Osteocyte (in vitro differentiated cells): ENCODE data around the gene ADAMTS7. TPM values are rescaled to one million over a fixed set of nuclear protein-coding genes. Genes with fewer than 3 reads are reported as not detected.
"Not testable (repeated sequence)": the region's sequence is repeated elsewhere in the genome, so short reads cannot be mapped to it uniquely, and the experiment has no call there.

Experiments used
- DNase-seq: peaks from one replicate; pipeline ENCODE4 v3.0.0; 2021; ENCODE audit warnings: mixed read lengths; ENCODE audit not compliant: unreplicated experiment; ENCODE audit errors: extremely low spot score
- H3K27ac Mint-ChIP-seq: one replicate; pipeline ENCODE4 v1.8.0; 2021; ENCODE audit warnings: mild to moderate bottlenecking, mixed read lengths; ENCODE audit not compliant: unreplicated experiment
- H3K27me3 Mint-ChIP-seq: one replicate; pipeline ENCODE4 v1.8.0; 2021; ENCODE audit warnings: mixed read lengths; ENCODE audit not compliant: unreplicated experiment
- H3K36me3 Mint-ChIP-seq: one replicate; pipeline ENCODE4 v1.8.0; 2021; ENCODE audit warnings: mixed read lengths; ENCODE audit not compliant: unreplicated experiment
- H3K4me1 Mint-ChIP-seq: one replicate; pipeline ENCODE4 v1.8.0; 2021; ENCODE audit warnings: mixed read lengths; ENCODE audit not compliant: unreplicated experiment
- H3K4me3 Mint-ChIP-seq: one replicate; pipeline ENCODE4 v1.8.0; 2021; ENCODE audit warnings: mild to moderate bottlenecking, moderate library complexity, mixed read lengths; ENCODE audit not compliant: unreplicated experiment
- H3K9me3 Mint-ChIP-seq: one replicate; pipeline ENCODE4 v1.8.0; 2021; ENCODE audit warnings: mixed read lengths; ENCODE audit not compliant: unreplicated experiment
- total RNA-seq: library from RNA; stranded (reverse); gene quantifications from 2 replicates; pipeline ENCODE4 v1.2.1, GENCODE V29; 2021
- TF ChIP-seq, protein P1 (sequence below): fragments of 200-600 bp; sonication (generic); IDR thresholded peaks from 2 replicates; pipeline ENCODE4 v1.5.0; 2021; ENCODE audit warnings: antibody characterized with exemption, mild to moderate bottlenecking, moderate library complexity

Gene ADAMTS7
- total RNA-seq, 1 donor from 2014 or later: 193 TPM

DNA sequence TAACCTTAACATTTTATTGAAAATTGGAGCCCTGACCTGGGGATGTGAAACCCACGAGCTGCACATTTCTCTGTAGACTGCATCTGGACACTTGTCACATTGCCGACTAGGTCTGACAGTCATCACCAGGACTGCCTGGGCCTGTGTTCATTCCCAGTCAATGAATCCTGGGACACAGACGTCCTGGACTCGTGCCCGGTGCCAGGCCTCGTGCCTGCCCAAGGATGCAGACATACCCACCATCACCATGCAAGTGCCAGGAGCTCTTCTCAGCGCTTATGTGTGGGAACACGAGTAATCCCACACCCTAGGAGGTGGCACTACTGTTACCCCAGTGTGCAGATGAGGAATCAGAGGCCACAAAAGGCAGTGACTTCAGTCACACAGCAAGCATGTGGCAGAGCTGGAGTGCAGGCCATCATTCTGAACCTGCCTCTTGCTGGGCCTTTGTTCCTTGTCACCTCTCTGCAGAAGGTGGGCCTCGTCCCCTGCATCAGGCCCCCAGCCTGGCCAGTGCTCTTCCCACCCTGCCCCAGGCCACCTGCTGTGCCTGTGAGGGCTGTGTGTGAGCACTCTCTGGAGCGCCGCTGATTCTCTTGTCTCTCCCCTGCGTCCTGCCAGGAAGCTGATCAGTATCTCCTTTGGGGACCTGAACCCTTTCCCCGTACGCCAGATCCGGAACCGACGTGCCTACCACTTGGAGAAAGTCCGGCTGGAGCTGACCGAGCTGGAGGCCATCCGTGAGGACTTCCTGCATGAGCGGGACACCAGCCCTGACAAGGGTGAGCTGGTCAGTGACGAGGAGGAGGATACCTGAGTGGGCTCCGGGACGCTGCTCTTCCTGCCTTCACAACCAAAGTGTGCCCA, 58.5 kb downstream of the ADAMTS7 start:
- peaks cover 40% of the 10 kb centered on the region for H3K4me1 Mint-ChIP-seq
- no peak for DNase-seq
- H3K36me3 Mint-ChIP-seq: no peaks in the 10 kb centered on the region
- H3K27ac Mint-ChIP-seq: no peak overlapping the region
- H3K27me3 Mint-ChIP-seq: no peaks in the 10 kb centered on the region
- H3K9me3 Mint-ChIP-seq: no peaks in the 10 kb centered on the region
- H3K4me3 Mint-ChIP-seq: no peak overlapping the region
- TF ChIP-seq, protein P1, sequence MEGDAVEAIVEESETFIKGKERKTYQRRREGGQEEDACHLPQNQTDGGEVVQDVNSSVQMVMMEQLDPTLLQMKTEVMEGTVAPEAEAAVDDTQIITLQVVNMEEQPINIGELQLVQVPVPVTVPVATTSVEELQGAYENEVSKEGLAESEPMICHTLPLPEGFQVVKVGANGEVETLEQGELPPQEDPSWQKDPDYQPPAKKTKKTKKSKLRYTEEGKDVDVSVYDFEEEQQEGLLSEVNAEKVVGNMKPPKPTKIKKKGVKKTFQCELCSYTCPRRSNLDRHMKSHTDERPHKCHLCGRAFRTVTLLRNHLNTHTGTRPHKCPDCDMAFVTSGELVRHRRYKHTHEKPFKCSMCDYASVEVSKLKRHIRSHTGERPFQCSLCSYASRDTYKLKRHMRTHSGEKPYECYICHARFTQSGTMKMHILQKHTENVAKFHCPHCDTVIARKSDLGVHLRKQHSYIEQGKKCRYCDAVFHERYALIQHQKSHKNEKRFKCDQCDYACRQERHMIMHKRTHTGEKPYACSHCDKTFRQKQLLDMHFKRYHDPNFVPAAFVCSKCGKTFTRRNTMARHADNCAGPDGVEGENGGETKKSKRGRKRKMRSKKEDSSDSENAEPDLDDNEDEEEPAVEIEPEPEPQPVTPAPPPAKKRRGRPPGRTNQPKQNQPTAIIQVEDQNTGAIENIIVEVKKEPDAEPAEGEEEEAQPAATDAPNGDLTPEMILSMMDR: no peak

DNA sequence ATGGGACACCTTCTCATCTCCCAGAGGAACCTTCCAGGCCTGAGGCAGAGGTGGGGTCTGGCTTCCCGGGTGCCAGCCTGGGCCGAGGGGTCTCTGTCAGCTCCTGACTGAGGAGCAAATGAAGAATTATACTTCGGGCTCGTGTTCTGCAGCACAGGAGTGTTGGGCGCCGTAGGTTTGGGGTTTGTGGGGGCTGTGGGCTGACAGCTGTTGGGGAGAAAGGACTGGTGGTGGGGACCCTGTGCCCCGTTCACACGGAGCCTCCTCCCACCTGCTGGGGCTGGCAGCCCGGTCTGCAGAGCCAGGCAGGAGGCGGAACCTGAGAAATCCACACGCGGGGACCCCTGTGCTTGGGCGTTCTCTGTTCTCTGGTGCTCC, 59.7 kb downstream of the ADAMTS7 start:
- DNase-seq: no peak
- H3K4me1 Mint-ChIP-seq: peaks cover 29% of the 10 kb centered on the region
- no peak overlapping the region for H3K4me3 Mint-ChIP-seq
- no peaks in the 10 kb centered on the region for H3K9me3 Mint-ChIP-seq
- no peak overlapping the region for H3K27ac Mint-ChIP-seq
- no peaks in the 10 kb centered on the region for H3K27me3 Mint-ChIP-seq
- H3K36me3 Mint-ChIP-seq: no peaks in the 10 kb centered on the region
- TF ChIP-seq, protein P1: no peak

DNA sequence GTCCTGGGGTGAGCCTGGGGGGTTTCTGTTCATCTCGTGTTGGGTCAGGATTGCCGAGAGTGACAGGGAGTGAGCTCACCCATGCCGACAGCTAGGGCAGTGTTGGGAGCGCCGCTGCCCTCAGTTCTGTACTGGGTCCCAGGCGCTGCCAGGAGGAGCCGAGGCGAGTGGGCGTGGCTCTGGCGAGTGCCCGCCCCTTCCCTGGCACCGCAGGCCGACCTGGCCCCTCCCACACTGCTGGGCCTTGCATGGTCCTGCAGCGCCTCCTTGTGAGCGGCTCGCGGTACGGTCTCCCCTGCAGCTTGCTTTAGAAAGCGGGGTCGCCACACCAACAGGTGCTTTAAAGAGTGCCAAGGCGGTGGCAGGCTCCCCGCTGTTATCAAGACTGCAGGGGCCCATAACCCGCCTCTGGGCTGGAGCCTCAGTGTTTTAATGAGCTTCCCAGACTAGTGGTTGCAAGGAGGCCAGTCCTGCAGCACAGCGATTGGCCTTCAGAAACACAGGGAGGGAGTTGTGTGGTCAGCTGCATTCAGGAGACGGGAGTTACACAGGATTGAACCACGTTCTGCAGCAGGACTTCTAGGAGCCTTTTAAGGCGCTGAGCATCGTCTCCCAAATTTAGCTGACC, 60.2 kb downstream of the ADAMTS7 start:
- not testable (repeated sequence) for H3K27me3 Mint-ChIP-seq, H3K9me3 Mint-ChIP-seq, H3K27ac Mint-ChIP-seq, H3K36me3 Mint-ChIP-seq
- peak; percentile 96 for DNase-seq
- H3K4me1 Mint-ChIP-seq: peaks cover 26% of the 10 kb centered on the region
- peak overlapping the region; percentile 39 for H3K4me3 Mint-ChIP-seq
- TF ChIP-seq, protein P1: peak; percentile 81

DNA sequence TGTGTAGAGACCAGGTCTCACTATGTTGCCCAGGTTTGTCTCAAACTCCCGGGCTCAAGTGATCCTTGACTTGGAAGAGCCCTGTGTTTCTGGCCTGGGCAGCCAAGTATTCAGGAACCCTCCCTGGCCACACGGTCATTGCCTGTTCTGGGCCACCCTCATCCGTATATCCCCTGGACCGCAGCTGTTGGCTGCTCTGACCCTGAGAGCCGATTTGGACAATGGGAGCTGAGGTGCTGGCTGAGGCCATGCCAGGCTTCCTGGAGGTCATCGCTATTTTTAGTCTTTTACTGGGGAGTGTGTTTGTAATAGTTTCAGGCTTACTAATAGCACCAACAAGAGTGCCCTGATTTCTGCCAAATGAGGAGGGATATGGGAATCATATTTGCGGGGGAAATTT, 60.7 kb downstream of the ADAMTS7 start:
- DNase-seq: no peak
- peaks cover 21% of the 10 kb centered on the region for H3K4me1 Mint-ChIP-seq
- H3K4me3 Mint-ChIP-seq: peak overlapping the region; percentile 39
- H3K27me3 Mint-ChIP-seq: no peaks in the 10 kb centered on the region
- no peak overlapping the region for H3K27ac Mint-ChIP-seq
- TF ChIP-seq, protein P1: no peak
- H3K9me3 Mint-ChIP-seq: no peaks in the 10 kb centered on the region
- no peaks in the 10 kb centered on the region for H3K36me3 Mint-ChIP-seq

DNA sequence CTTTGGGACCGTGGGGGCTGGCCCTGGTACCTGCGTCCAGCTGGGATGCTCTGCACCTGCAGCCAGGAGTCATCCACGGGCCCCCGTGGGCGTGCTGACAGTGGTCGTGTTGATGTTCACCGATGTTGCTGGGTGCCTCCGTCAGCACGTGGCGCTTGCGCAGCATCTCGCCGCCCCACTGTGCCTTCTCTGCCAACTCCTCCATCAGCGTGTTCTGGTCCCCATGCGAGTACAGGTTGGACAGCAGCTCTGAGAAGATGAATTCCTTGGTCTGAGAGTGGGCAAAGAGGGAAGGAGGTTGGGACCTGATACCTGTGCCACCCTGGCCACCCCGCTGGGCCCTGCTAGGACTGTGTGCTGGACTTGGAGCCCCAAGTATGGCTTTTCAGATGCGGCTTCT, 61.4 kb downstream of the ADAMTS7 start:
- H3K9me3 Mint-ChIP-seq: no peaks in the 10 kb centered on the region
- H3K27ac Mint-ChIP-seq: no peak overlapping the region
- no peak overlapping the region for H3K4me3 Mint-ChIP-seq
- H3K27me3 Mint-ChIP-seq: no peaks in the 10 kb centered on the region
- TF ChIP-seq, protein P1: no peak
- no peaks in the 10 kb centered on the region for H3K36me3 Mint-ChIP-seq
- H3K4me1 Mint-ChIP-seq: peaks cover 18% of the 10 kb centered on the region
- no peak for DNase-seq

DNA sequence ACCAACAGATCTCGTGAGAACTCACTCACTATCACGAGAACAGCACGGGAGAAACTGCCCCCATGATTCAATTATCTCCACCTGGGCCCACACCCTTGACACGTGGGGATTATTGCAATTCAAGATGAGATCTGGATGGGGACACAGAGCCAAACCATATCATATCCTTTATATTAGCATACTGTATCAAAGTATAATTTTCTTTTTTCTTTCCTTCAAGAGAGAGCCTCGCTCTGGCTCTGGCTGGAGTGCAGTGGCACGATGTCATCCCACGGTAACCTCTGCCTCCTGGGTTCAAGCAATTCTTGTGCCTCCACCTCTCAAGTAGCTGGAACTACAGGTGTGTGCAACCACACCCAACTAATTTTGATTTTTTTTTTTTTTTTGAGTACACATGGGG, 63.4 kb downstream of the ADAMTS7 start:
- DNase-seq, H3K36me3 Mint-ChIP-seq, H3K9me3 Mint-ChIP-seq, H3K27me3 Mint-ChIP-seq, H3K4me3 Mint-ChIP-seq, H3K27ac Mint-ChIP-seq, H3K4me1 Mint-ChIP-seq: not testable (repeated sequence)

DNA sequence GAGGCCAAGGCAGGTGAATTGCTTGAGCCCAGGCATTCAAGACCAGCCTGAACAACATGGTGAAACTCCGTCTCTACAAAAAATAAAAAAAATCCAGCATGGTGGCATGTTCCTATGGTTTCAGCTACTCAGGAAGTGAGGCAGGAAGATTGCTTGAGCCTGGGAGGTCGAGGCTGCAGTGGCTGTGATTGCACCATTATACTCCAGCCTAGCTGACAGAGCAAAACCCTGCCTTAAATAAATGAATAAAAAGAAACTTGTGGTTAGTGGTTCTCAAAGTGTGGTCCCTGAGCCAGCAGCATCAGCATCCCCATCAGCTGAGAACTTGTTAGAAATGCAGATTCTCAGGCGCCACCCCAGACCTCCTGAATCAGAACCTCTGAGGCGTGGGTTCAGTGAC, 69.6 kb downstream of the ADAMTS7 start:
- not testable (repeated sequence) for H3K4me3 Mint-ChIP-seq, H3K27ac Mint-ChIP-seq, DNase-seq, H3K36me3 Mint-ChIP-seq, H3K9me3 Mint-ChIP-seq, H3K27me3 Mint-ChIP-seq, H3K4me1 Mint-ChIP-seq
